Gastroesophageal sphincter (tissue), 4 donors: ENCODE measurements around the gene PALD1. TPM values are rescaled to one million over a fixed set of nuclear protein-coding genes. Genes with fewer than 3 reads are reported as not detected.

Experiments used
- ATAC-seq: fragments of 150-250 bp; one replicate; pipeline ENCODE4 v1.9.1; 2016; ENCODE audit warnings: mild to moderate bottlenecking, moderate library complexity
- H3K27ac ChIP-seq, 4 donors: fragments of 200-600 bp; sonication (generic) in 3 of 4; 1 replicate in 3 of 4; 2 replicates in 1 of 4; pipeline ENCODE4 v1.5.1; 2016 to 2019
- H3K27me3 ChIP-seq: fragments of 200-600 bp; sonication (generic); one replicate; pipeline ENCODE4 v1.5.1; 2019
- H3K36me3 ChIP-seq, 2 donors: fragments of 200-600 bp; sonication (generic); one replicate each; pipeline ENCODE4 v1.5.1; 2019; ENCODE audit warnings: control low read depth in 1 of 2
- H3K4me1 ChIP-seq, 3 donors: fragments of 200-600 bp; sonication (generic); 1 replicate in 2 of 3; 2 replicates in 1 of 3; pipeline ENCODE4 v1.5.1; 2016 to 2019; ENCODE audit warnings: control low read depth in 2 of 3
- H3K4me3 ChIP-seq, 2 donors: fragments of 200-600 bp; sonication (generic); one replicate each; pipeline ENCODE4 v1.5.1; 2019; ENCODE audit warnings: mild to moderate bottlenecking in 1 of 2, moderate library complexity in 1 of 2
- H3K9me3 ChIP-seq, 3 donors: fragments of 200-600 bp; sonication (generic); one replicate each; pipeline ENCODE4 v1.5.1; 2017 to 2019; ENCODE audit warnings: control low read depth in 2 of 3
- CTCF ChIP-seq, 4 experiments: fragments of 200-600 bp in 2 of 4; fragments of 450-650 bp in 2 of 4; sonication (generic) in 1 of 4; IDR thresholded peaks; one replicate each; pipeline ENCODE4 v1.5.1; 2017 to 2019; ENCODE audit warnings: antibody characterized with exemption in 4 of 4, mild to moderate bottlenecking in 2 of 4, moderate library complexity in 2 of 4
- EP300 ChIP-seq: sonication (generic); formaldehyde crosslinking; IDR thresholded peaks from one replicate; pipeline ENCODE4 v1.6.1; 2017; ENCODE audit warnings: antibody characterized with exemption, mild to moderate bottlenecking
- POLR2A ChIP-seq, 2 donors: fragments of 450-650 bp; IDR thresholded peaks; one replicate each; pipeline ENCODE4 v1.6.1; 2017; ENCODE audit warnings: antibody characterized with exemption in 2 of 2, mild to moderate bottlenecking in 2 of 2, moderate library complexity in 1 of 2
- POLR2AphosphoS5 ChIP-seq: sonication (generic); formaldehyde crosslinking; IDR thresholded peaks from one replicate; pipeline ENCODE4 v1.6.1; 2017; ENCODE audit warnings: antibody characterized with exemption
- WGBS, 2 donors: methylation state at CpG; one replicate each; pipeline ENCODE4 v1.1.5; 2018; ENCODE audit warnings: low coverage in 1 of 2; 5-methylcytosine and 5-hydroxymethylcytosine counted together
- total RNA-seq, 4 donors: library from RNA; depleted of rRNA; stranded (reverse); fragments of >200 nt; gene quantifications; one replicate each; pipeline ENCODE4 v1.1.0, GENCODE V29; 2016

The PALD1 gene
- total RNA-seq, 4 donors from 2014 or later = 12.5 to 19.8 (median 14.7) TPM

GRCh38 chr10:70433581-70434280 lies 44.8 kb upstream of the PALD1 start:
- Histone ChIP-seq H3K27ac (peak overlapping the region in 2 of 4 donors; percentile 12 to 86), H3K4me1 (peaks cover 4 to 53% (median 28%) of the 10 kb centered on the region in 3 donors), H3K27me3 (no peaks in the 10 kb centered on the region), H3K4me3 (no peak overlapping the region), H3K36me3 (peaks cover 0 to 22% of the 10 kb centered on the region in 2 donors), H3K9me3 (no peaks in the 10 kb centered on the region)
- 75 to 77% methylated on average over 6 to 9 of the region's 9 CpGs for WGBS, 2 donors
- TF ChIP-seq POLR2AphosphoS5 (no peak), POLR2A (IDR thresholded peaks at IDR 0.05) (no peak), CTCF (IDR thresholded peaks at IDR 0.05) (no peak), EP300 (no peak)
- no peak for ATAC-seq

- no peak for TF ChIP-seq POLR2AphosphoS5
- no peak for TF ChIP-seq CTCF (IDR thresholded peaks at IDR 0.05)
- TF ChIP-seq POLR2A (IDR thresholded peaks at IDR 0.05) = no peak
- no peak for TF ChIP-seq EP300
- no peak for ATAC-seq
- H3K27me3 ChIP-seq = peaks cover 12% of the 10 kb centered on the region
- H3K9me3 ChIP-seq = no peaks in the 10 kb centered on the region
- 75% methylated on average over 4 of the region's 19 CpGs; no CpG with 5 or more reads in 1 of the 2 donors for WGBS, 2 donors
- H3K27ac ChIP-seq = no peak overlapping the region
- H3K36me3 ChIP-seq = peaks cover 0 to 11% of the 10 kb centered on the region in 2 donors
- H3K4me3 ChIP-seq = no peak overlapping the region
- peaks cover 0 to 46% (median 22%) of the 10 kb centered on the region in 3 donors for H3K4me1 ChIP-seq
Observed at GRCh38 chr10:70435241-70436085, 43.1 kb upstream of the PALD1 start.

GRCh38 chr10:70437721-70438120 lies 40.8 kb upstream of the PALD1 start:
- Histone ChIP-seq H3K9me3 (no peaks in the 10 kb centered on the region), H3K36me3 (peaks cover 0 to 11% of the 10 kb centered on the region in 2 donors), H3K4me3 (no peak overlapping the region), H3K27ac (no peak overlapping the region), H3K4me1 (peaks cover 0 to 37% (median 14%) of the 10 kb centered on the region in 3 donors), H3K27me3 (peaks cover 34% of the 10 kb centered on the region)
- WGBS, 2 donors = 85 to 92% methylated on average over 4 to 5 of the region's 5 CpGs
- TF ChIP-seq EP300 (no peak), POLR2AphosphoS5 (no peak), CTCF (IDR thresholded peaks at IDR 0.05) (no peak), POLR2A (IDR thresholded peaks at IDR 0.05) (no peak)
- no peak for ATAC-seq

- ATAC-seq = no peak
- WGBS, 2 donors = 0 to 30% methylated on average over 2 to 5 of the region's 69 CpGs
- Histone ChIP-seq H3K4me1 (peaks cover 0 to 28% (median 14%) of the 10 kb centered on the region in 3 donors), H3K4me3 (peak overlapping the region in 1 of 2 donors; percentile 41), H3K27ac (no peak overlapping the region), H3K27me3 (peaks cover 40% of the 10 kb centered on the region), H3K9me3 (no peaks in the 10 kb centered on the region), H3K36me3 (peaks cover 0 to 5% of the 10 kb centered on the region in 2 donors)
- no peak for TF ChIP-seq EP300
Observed at GRCh38 chr10:70440296-70441160, 38.0 kb upstream of the PALD1 start.
